Parathyroid adenoma (tissue), 2 donors: ENCODE data around the gene MIER3.
A peak's percentile ranks its signal among the peaks of the same experiment; 100 is the strongest.

Experiments used
- H2AFZ ChIP-seq: fragments of 300-600 bp; sonication (generic); one replicate; pipeline ENCODE4 v1.7.0; 2017; ENCODE audit warnings: antibody characterized with exemption, mild to moderate bottlenecking
- H3K27ac ChIP-seq: fragments of 300-600 bp; sonication (generic); one replicate; pipeline ENCODE4 v1.7.0; 2017
- H3K27me3 ChIP-seq: fragments of 300-600 bp; sonication (generic); one replicate; pipeline ENCODE4 v1.7.0; 2017; ENCODE audit warnings: low read length; ENCODE audit not compliant: control insufficient read depth, insufficient read depth
- H3K36me3 ChIP-seq: fragments of 300-600 bp; sonication (generic); one replicate; pipeline ENCODE4 v1.7.0; 2017; ENCODE audit warnings: low read length; ENCODE audit not compliant: control insufficient read depth, insufficient read depth
- H3K4me1 ChIP-seq: fragments of 300-600 bp; sonication (generic); one replicate; pipeline ENCODE4 v1.7.0; 2017; ENCODE audit warnings: control low read depth
- H3K4me2 ChIP-seq: fragments of 300-600 bp; sonication (generic); one replicate; pipeline ENCODE4 v1.7.0; 2017; ENCODE audit warnings: low read length
- H3K4me3 ChIP-seq: fragments of 300-600 bp; sonication (generic); one replicate; pipeline ENCODE4 v1.7.0; 2017; ENCODE audit warnings: low read depth, low read length
- H3K79me2 ChIP-seq: fragments of 300-600 bp; sonication (generic); one replicate; pipeline ENCODE4 v1.7.0; 2017; ENCODE audit warnings: control low read depth
- H3K9ac ChIP-seq: fragments of 300-600 bp; sonication (generic); one replicate; pipeline ENCODE4 v1.7.0; 2017; ENCODE audit warnings: mild to moderate bottlenecking
- H3K9me3 ChIP-seq: fragments of 300-600 bp; sonication (generic); one replicate; pipeline ENCODE4 v1.7.0; 2017; ENCODE audit warnings: low read length; ENCODE audit not compliant: control insufficient read depth
- TF ChIP-seq, protein P1 (sequence below): fragments of 300-600 bp; sonication (generic); IDR thresholded peaks from one replicate; pipeline ENCODE4 v1.7.0; 2017; ENCODE audit warnings: antibody characterized with exemption, mild to moderate bottlenecking
- donor health status: primary hyperparathyroidism.

MIER3 gene

DNA sequence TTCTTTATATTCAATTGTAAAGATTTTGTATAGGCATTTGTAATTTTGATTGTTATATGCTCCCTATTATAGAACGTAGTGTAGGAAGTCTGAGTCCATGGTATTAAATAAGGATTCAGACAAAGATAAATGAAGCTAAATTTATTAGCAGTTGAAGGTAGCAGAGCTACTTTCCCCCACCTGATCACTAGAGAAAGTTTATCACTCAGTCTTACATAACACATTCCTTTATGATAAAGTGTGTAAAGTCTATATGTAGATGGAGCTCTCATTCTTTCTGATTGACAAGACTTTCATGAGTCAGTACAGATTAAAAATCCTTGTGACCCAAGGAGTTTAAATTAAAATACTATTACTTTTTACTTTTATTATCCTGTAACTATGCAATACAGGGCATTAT is 2.3 kb upstream of the MIER3 start:
- TF ChIP-seq, protein P1, sequence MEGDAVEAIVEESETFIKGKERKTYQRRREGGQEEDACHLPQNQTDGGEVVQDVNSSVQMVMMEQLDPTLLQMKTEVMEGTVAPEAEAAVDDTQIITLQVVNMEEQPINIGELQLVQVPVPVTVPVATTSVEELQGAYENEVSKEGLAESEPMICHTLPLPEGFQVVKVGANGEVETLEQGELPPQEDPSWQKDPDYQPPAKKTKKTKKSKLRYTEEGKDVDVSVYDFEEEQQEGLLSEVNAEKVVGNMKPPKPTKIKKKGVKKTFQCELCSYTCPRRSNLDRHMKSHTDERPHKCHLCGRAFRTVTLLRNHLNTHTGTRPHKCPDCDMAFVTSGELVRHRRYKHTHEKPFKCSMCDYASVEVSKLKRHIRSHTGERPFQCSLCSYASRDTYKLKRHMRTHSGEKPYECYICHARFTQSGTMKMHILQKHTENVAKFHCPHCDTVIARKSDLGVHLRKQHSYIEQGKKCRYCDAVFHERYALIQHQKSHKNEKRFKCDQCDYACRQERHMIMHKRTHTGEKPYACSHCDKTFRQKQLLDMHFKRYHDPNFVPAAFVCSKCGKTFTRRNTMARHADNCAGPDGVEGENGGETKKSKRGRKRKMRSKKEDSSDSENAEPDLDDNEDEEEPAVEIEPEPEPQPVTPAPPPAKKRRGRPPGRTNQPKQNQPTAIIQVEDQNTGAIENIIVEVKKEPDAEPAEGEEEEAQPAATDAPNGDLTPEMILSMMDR = no peak
- Histone ChIP-seq H3K4me3 (no peak overlapping the region), H3K4me1 (no peaks in the 10 kb centered on the region), H3K27me3 (no peaks in the 10 kb centered on the region), H3K4me2 (no peak overlapping the region), H3K9me3 (no peaks in the 10 kb centered on the region), H3K79me2 (peaks cover 8% of the 10 kb centered on the region), H2AFZ (no peak overlapping the region), H3K27ac (no peak overlapping the region), H3K36me3 (no peaks in the 10 kb centered on the region), H3K9ac (no peak overlapping the region)

DNA sequence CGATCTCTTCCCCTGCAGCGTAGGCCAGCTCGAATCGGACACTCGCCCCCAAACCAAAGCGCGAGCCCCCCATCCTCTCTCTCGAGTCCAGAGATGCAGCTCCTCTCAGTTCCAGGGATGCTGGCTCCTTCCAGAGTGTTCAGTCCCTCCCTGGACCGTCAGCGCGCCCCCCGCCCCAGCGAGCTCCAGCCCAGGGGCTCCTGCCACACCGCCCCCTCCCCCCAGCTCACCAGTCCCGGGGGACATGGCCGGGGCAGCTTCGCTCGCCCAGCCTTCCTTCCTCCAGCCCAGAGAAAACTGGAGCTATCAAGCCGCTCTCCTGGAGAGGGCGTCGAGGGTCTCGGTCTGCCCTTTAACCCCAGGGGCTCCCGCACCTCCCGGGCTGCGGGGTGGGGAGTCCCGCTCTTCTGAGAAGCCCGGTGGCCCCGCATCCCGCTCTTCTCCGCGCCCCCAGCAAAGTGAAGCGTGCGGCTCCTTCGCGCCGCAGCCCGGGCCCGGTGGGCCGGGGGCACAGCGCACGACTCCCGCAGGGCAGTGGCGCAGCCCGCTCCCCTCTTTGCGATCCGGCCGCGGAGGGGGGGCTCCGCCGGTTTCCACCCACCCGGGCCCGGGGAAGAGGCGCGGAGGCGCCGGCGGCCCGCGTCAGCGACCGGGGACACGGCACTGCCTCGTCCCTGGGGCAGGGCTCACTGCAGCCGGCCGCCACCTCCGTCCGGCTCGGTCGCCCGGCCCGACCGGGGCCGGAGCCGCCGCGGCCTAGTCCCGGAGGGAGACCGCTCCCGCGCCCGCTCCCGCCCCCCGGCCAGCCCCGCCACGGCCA is 587 bp downstream of the MIER3 start:
- peak overlapping the region; percentile 61 for H3K27ac ChIP-seq
- H3K4me3 ChIP-seq = peak overlapping the region; percentile 72
- peak overlapping the region; percentile 74 for H3K9ac ChIP-seq
- no peaks in the 10 kb centered on the region for H3K36me3 ChIP-seq
- peak overlapping the region; percentile 82 for H2AFZ ChIP-seq
- H3K9me3 ChIP-seq = no peaks in the 10 kb centered on the region
- peaks cover 13% of the 10 kb centered on the region for H3K79me2 ChIP-seq
- no peaks in the 10 kb centered on the region for H3K27me3 ChIP-seq
- TF ChIP-seq, protein P1 = no peak
- peaks cover 5% of the 10 kb centered on the region for H3K4me1 ChIP-seq
- peak overlapping the region; percentile 89 for H3K4me2 ChIP-seq

DNA sequence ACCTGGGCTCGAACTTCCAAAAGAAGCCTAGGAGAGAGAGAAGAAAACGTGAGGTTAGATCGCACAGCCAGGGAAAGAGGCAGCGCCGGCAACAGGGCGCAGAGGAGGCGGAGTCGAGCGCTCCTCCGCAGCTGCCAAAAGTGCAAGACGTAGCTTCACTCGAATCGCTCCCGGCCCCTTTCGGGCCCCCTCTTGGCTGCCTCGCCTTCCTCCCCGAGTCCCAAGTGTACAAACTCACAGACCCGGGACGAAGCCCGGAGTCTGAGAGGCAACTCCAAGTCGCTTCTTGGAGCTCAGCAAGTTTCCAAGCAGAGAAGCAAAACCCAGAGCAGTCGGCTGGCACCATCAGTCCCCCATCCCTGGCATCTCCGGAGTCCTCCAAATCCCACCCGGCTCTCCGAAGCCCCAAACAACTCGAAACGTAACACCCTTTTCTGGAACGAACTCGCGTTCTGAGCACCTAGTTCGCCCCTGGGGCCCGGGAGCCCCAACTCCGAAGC is 1.2 kb downstream of the MIER3 start:
- Histone ChIP-seq H3K4me1 (peaks cover 5% of the 10 kb centered on the region), H3K9me3 (no peaks in the 10 kb centered on the region), H3K4me2 (peak overlapping the region; percentile 89), H3K4me3 (peak overlapping the region; percentile 72), H3K27ac (no peak overlapping the region), H3K36me3 (no peaks in the 10 kb centered on the region), H3K9ac (peak overlapping the region; percentile 74), H3K79me2 (peaks cover 13% of the 10 kb centered on the region), H3K27me3 (no peaks in the 10 kb centered on the region), H2AFZ (peak overlapping the region; percentile 82)
- TF ChIP-seq, protein P1 = no peak

DNA sequence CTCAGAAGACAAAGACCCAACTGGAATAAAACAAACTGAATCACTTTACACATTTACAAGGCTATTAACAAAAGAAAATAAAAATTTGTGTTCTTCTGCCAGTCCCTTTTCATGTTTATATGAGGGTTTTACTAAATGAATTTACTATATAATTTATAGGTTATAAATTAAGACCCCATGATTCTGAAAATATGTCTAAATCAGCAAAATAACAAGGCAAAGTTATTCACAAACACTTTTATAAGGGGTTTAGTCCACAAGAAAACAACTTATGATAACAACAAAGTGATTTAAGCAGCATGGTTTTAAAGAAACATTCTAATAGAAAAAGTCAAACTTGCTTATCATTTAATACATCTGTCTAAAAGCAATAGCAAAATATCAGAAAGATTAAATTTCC is 4.9 kb downstream of the MIER3 start:
- Histone ChIP-seq H3K27ac (no peak overlapping the region), H3K4me2 (no peak overlapping the region), H3K79me2 (peaks cover 13% of the 10 kb centered on the region), H3K27me3 (no peaks in the 10 kb centered on the region), H3K4me1 (peaks cover 5% of the 10 kb centered on the region), H3K9me3 (no peaks in the 10 kb centered on the region), H3K4me3 (no peak overlapping the region), H3K36me3 (no peaks in the 10 kb centered on the region), H3K9ac (no peak overlapping the region), H2AFZ (no peak overlapping the region)
- TF ChIP-seq, protein P1 = no peak
